Psoas muscle (tissue), 8 donors: ENCODE results near the gene ZNF664. TPM values are rescaled to one million over a fixed set of nuclear protein-coding genes. Genes with fewer than 3 reads are reported as not detected.

ENCODE experiments used
- ATAC-seq, 4 donors: fragments of 200-7000 bp; cut with Tn5 transposase; one replicate each; pipeline ENCODE4 v1.9.1; 2020; ENCODE audit warnings: moderate library complexity in 3 of 4, mild to moderate bottlenecking in 2 of 4
- DNase-seq, 2 donors: peaks; one replicate each; pipeline ENCODE4 v3.0.0-alpha.2; 2020
- H3K27ac ChIP-seq: fragments of 200-600 bp; one replicate; pipeline ENCODE4 v1.8.0; 2022
- H3K27me3 ChIP-seq, 3 donors: fragments of 200-600 bp in 1 of 3; one replicate each; pipeline versions ENCODE4 v1.6.1 to v1.8.0; 2013 to 2022; ENCODE audit warnings: low read length in 2 of 3, mild to moderate bottlenecking in 2 of 3, moderate library complexity in 1 of 3; ENCODE audit not compliant: insufficient read depth in 3 of 3
- H3K36me3 ChIP-seq, 2 donors: fragments of 200-600 bp in 1 of 2; one replicate each; pipeline versions ENCODE4 v1.6.1 to v1.8.0; 2013 to 2022; ENCODE audit warnings: low read depth in 1 of 2, mild to moderate bottlenecking in 1 of 2, moderate library complexity in 1 of 2; ENCODE audit not compliant: insufficient read depth in 1 of 2
- H3K4me1 ChIP-seq: fragments of 200-600 bp; one replicate; pipeline ENCODE4 v1.8.0; 2022
- H3K4me3 ChIP-seq: fragments of 200-600 bp; one replicate; pipeline ENCODE4 v1.8.0; 2022; ENCODE audit warnings: mild to moderate bottlenecking
- H3K9me3 ChIP-seq: fragments of 200-600 bp; one replicate; pipeline ENCODE4 v1.8.0; 2022
- WGBS, 3 donors: extraction: QIAGEN DNeasy Blood & Tissue Kit; methylation state at CpG; one replicate each; pipeline versions ENCODE4 v1.1.6 to v1.1.7; 2013; 5-methylcytosine and 5-hydroxymethylcytosine counted together
- intact Hi-C, 2 donors: fragments of 100-400 bp; cut with DNase I; formaldehyde crosslinking; loops; one replicate each; pipeline versions ENCODE4 v1.11.0 to v1.14.2; 2022
- polyA plus RNA-seq, 3 donors: library from polyadenylated mRNA; stranded (reverse); fragments of 200-250 nt; gene quantifications; one replicate each; pipeline ENCODE4 v1.2.3, GENCODE V29; 2013
- total RNA-seq, 4 donors: library from RNA; stranded (reverse); fragmentation: NEBNext Ultra II Directional in 2 of 4; extraction: Animal tissue kit (Norgen Biotek cat#: 25700) in 2 of 4; gene quantifications; one replicate each; pipeline versions ENCODE4 v1.2.1 to v1.2.4, GENCODE V29; 2021 to 2023
- TF ChIP-seq, protein P1 (sequence below): fragments of 200-600 bp; IDR thresholded peaks from one replicate; pipeline ENCODE4 v1.8.0; 2022; ENCODE audit warnings: antibody characterized with exemption
- donor health status: healthy with polysubstance abuse.
- donor health status: DM: no; HTN: no; CAD: no; lungs with moderate emphysema.
- donor health status: Bipolar disorder and iron deficiency.
- donor health status: healthy.
- donor health status: DM: yes; HTN: yes; CAD: no.
- donor health status: DM: no; HTN: no; CAD: no.
- donor health status: DM: no; HTN: no; CAD: no.
- donor health status: DM: yes; HTN: yes; CAD: no.

The ZNF664 gene
- total and polyA plus RNA-seq, 7 donors = 25.1 to 69.3 (median 39.1) TPM

DNA sequence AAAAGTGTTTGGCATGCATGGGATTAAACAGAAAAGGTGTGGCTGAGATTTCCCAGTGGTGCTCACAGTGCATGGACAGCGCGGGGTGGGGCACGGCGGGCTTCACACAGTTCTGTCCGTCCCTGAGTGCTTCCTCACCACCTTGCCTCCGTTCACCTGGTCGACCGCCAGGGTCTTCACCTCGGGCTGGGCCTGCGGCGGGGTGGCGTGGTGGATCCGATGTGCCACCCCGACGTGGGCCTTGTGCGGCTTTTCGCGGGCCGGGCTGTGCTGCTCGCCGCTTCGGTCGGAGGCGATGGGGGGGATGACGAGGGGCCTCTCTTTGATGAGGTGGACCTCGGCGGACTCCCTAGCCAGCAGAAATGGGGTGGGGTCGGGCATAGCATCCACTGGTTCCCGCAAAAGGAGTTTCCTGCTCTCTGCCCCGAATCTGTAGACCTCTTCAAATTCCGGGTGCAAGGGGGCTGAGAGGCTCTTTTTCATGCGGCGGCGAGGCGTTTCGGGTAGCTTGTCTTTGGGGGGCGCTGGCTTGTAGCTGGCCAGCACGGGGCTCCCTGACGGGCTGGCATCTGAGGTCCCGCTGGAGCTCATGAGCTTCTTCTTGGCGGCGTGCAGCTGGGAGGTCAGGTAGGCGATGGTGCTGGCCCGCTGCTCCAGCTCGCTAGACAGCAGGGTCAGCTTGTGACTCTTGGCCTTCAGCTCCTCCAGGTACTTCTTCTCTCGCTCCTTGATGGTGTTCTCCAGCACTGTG lies 35.9 kb upstream of the ZNF664 start:
- WGBS, 3 donors = 96 to 97% (median 96%) methylated on average over 45 to 46 of the region's 46 CpGs
- Histone ChIP-seq H3K27me3 (no peaks in the 10 kb centered on the region), H3K4me3 (no peak overlapping the region), H3K36me3 (peaks cover 0 to 57% of the 10 kb centered on the region in 2 donors), H3K4me1 (no peaks in the 10 kb centered on the region), H3K9me3 (no peaks in the 10 kb centered on the region), H3K27ac (no peak overlapping the region)
- TF ChIP-seq, protein P1, sequence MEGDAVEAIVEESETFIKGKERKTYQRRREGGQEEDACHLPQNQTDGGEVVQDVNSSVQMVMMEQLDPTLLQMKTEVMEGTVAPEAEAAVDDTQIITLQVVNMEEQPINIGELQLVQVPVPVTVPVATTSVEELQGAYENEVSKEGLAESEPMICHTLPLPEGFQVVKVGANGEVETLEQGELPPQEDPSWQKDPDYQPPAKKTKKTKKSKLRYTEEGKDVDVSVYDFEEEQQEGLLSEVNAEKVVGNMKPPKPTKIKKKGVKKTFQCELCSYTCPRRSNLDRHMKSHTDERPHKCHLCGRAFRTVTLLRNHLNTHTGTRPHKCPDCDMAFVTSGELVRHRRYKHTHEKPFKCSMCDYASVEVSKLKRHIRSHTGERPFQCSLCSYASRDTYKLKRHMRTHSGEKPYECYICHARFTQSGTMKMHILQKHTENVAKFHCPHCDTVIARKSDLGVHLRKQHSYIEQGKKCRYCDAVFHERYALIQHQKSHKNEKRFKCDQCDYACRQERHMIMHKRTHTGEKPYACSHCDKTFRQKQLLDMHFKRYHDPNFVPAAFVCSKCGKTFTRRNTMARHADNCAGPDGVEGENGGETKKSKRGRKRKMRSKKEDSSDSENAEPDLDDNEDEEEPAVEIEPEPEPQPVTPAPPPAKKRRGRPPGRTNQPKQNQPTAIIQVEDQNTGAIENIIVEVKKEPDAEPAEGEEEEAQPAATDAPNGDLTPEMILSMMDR = no peak
- no peak for DNase-seq
- ATAC-seq = no peak
- intact Hi-C loops = no loop called here

DNA sequence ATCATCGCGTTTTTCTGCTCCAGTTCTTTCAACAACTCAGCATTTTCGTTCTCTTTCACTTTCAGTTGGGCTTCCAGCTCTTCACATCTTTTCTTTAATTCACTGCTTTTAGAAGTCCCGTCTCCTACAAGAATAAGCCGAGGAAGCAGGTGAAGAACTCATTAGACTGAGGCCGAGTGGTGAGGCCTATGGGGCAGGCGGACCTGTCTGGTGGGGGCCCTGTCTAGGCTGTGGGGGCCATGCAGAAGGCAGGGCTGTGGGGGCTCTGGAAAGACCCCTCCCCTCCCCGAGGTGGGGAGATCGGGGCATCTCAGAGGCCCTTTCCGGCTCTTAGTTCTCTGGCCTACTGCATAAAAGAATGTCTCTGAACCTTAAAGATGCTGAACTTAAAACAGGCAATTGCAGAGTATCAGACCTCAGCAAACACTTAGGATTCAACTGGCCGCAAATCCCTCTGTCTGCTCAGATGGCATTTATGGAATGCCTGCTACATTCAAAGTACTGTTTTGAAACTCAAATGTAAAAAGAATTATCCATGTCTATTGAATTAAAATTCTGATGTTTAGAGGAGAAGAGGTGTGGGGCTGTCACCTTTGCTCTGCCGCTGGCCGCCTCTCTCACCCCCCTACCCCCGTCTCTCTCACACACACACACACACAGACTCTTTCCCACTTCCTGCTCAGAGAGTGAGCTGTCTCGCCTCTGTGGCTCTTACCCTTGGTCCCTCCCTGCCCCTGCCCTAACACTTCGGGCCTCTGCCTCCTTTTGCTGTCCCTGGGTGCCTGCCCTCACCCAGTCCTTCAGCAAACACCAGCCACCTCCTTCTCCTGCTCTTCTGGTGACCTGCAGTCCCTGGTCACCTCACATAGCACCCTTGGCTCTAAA lies 35.1 kb upstream of the ZNF664 start:
- peaks cover 0 to 65% of the 10 kb centered on the region in 2 donors for H3K36me3 ChIP-seq
- no peaks in the 10 kb centered on the region for H3K27me3 ChIP-seq
- ATAC-seq (no peak), DNase-seq (no peak)
- no peak overlapping the region for H3K4me3 ChIP-seq
- 86 to 87% (median 87%) methylated on average over 16 of the region's 16 CpGs for WGBS, 3 donors
- TF ChIP-seq, protein P1 = no peak
- H3K27ac ChIP-seq = no peak overlapping the region
- intact Hi-C loops = no loop called here
- H3K9me3 ChIP-seq = no peaks in the 10 kb centered on the region
- H3K4me1 ChIP-seq = no peaks in the 10 kb centered on the region

DNA sequence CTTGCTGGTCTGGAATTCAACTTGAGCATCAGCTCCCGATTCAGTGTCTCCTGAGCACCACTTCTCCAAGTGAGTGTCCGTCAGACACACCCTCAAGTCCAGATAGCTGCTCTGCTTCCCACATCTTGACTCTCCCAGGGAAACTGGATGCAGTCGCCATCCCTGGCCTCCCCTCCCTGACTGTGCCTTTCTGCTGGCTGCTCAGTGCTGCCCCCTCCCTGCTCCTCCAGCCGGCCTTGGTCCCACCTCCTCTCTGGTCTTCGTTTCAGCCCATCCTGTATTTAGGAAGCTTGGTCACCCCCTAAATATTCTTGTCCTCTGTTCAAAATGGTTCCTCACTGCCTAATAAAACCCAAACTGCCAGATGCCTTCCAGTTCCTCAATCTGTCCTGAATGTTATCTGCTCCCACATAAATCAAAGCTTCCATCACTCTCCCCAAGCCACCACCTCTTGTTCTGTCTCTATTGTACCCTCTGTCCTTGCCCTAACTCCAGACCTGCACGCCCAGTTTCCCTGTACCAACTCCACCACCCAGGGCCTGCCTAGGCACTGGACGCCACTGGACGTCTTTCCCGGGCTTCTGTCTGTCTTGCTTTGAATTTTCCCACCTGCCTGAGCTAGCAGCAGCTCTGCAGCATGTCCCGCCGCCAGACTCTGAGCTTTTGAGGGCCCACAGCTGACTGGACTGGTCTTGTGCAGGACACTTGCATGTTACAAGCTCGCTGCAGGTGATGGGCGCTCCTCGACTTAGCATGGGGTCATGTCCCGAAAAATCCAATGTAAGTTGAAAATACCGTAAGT lies 34.1 kb upstream of the ZNF664 start:
- Histone ChIP-seq H3K36me3 (peaks cover 0 to 68% of the 10 kb centered on the region in 2 donors), H3K4me1 (no peaks in the 10 kb centered on the region), H3K9me3 (no peaks in the 10 kb centered on the region), H3K4me3 (no peak overlapping the region), H3K27me3 (no peaks in the 10 kb centered on the region), H3K27ac (no peak overlapping the region)
- TF ChIP-seq, protein P1 = peak; percentile 7
- DNase-seq = no peak
- intact Hi-C loops = no loop called here
- no peak for ATAC-seq
- WGBS, 3 donors = 85 to 90% (median 87%) methylated on average over 16 of the region's 16 CpGs

DNA sequence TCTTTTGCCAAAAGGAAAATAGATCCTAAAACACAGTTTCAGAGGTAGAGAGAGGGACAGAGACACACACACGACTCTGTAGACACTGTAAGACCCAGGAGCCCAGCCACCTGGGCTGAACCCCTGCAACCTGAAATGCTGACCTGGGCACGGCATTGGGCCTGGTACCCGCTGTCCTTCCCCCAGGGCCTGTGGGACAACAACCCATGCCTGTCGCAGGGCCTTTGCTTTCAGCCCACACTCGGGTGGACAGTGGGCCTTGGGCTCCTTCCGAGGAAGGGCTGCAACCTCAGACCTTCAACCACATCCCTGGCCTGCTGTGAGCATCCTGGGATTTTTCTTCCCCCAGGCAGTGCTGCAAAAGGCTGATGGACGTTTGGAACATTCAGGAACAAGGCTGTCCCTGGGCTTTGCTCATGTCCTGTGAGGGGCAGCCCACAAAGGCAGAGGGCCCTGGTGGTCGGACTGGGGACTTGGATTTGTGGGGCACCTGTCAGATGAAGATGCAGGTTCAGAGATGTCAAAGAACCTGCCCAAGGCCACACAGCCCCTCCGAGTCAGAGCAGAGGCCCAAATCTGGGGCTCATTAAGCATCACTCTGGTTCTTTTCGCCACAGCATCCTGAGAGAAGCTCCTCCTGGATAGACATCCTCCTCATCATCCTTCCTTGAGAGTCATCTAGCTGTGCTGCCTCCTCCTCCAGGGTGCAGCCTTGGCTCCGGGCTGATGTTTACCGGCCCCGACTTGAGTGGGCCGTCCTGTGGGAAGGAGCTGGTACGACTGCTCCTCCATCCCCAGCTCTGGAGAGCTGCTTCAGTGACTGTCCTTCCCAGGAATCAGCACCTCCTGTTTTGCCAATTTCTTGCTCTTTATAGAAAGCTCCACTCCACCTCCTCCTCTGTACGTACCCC lies 33.0 kb upstream of the ZNF664 start:
- 89 to 93% (median 92%) methylated on average over 16 of the region's 16 CpGs for WGBS, 3 donors
- peaks cover 0 to 74% of the 10 kb centered on the region in 2 donors for H3K36me3 ChIP-seq

More for the DNA sequence above, 33.0 kb upstream of the ZNF664 start:
- no peak overlapping the region for H3K27ac ChIP-seq
- no peaks in the 10 kb centered on the region for H3K4me1 ChIP-seq
- H3K27me3 ChIP-seq = no peaks in the 10 kb centered on the region
- no peak for ATAC-seq
- TF ChIP-seq, protein P1 = no peak
- no peak for DNase-seq
- intact Hi-C loops = no loop called here
- no peaks in the 10 kb centered on the region for H3K9me3 ChIP-seq
- H3K4me3 ChIP-seq = no peak overlapping the region
